Fibroblast of villous mesenchyme (primary cell): ENCODE results near the gene MPRIP. TPM values are rescaled to one million over a fixed set of nuclear protein-coding genes. Genes with fewer than 3 reads are reported as not detected.

ENCODE experiments used
- DNase-seq: peaks from one replicate; pipeline ENCODE4 v3.0.0-alpha.2; 2010; ENCODE audit warnings: low read depth
- H3K4me3 ChIP-seq: 2 replicates; pipeline ENCODE4 v1.5.1; 2011; ENCODE audit warnings: low read depth, mild to moderate bottlenecking, low read length
- CTCF ChIP-seq: IDR thresholded peaks from 2 replicates; pipeline ENCODE4 v1.5.1; 2012; ENCODE audit warnings: low read depth, mild to moderate bottlenecking, low read length; ENCODE audit not compliant: insufficient read depth
- total RNA-seq: library from RNA; depleted of rRNA; stranded (reverse); fragments of >200 nt; gene quantifications from 2 replicates; pipeline ENCODE4 v1.2.3, GENCODE V29; 2012

Gene MPRIP
- total RNA-seq, 1 donor = 178 TPM

GRCh38 chr17:17235212-17236174, 193.2 kb downstream of the MPRIP start:
- peak overlapping the region; percentile 99 for H3K4me3 ChIP-seq
- DNase-seq = peak; percentile 39
- no peak for TF ChIP-seq CTCF

GRCh38 chr17:17236295-17237025, 194.2 kb downstream of the MPRIP start:
- TF ChIP-seq CTCF = no peak
- DNase-seq = peak; percentile 30
- H3K4me3 ChIP-seq = peak overlapping the region; percentile 99

GRCh38 chr17:17237026-17237799, 195.0 kb downstream of the MPRIP start, which contains the start of gene FLCN:
TSS of gene FLCN (minus strand) at chr17:17237168. CDS start at chr17:17228137, 9,031 bp downstream.
- no peak for TF ChIP-seq CTCF
- peak within 1 kb of the TSS; percentile 99 for H3K4me3 ChIP-seq
- peak; percentile 92 for DNase-seq

- no peak overlapping the region for H3K4me3 ChIP-seq
- no peak for TF ChIP-seq CTCF
- DNase-seq = no peak
Observed at GRCh38 chr17:17239832-17240231, 197.6 kb downstream of the MPRIP start.

- DNase-seq = no peak
- no peak for TF ChIP-seq CTCF
- no peak overlapping the region for H3K4me3 ChIP-seq
Observed at GRCh38 chr17:17241656-17242055, 199.4 kb downstream of the MPRIP start.

- no peak for DNase-seq
- H3K4me3 ChIP-seq = no peak overlapping the region
- no peak for TF ChIP-seq CTCF
Observed at GRCh38 chr17:17242246-17242645, 200.0 kb downstream of the MPRIP start.
